NCI-H128 (cell line): ENCODE measurements around the gene ZNF587B.
"Not testable (repeated sequence)": the region's sequence is repeated elsewhere in the genome, so short reads cannot be mapped to it uniquely, and the experiment has no call there.

Experiments used
- DNase-seq: peaks from one replicate; lab custom pipeline; 2025; ENCODE audit not compliant: unreplicated experiment; lab: John Stamatoyannopoulos, UW

Gene ZNF587B

GRCh38 chr19:57818378-57818777 lies 11.7 kb upstream of the ZNF587B start:
- DNase-seq, result no peak

- peak; percentile 70 for DNase-seq
Observed at GRCh38 chr19:57819475-57820148, 10.5 kb upstream of the ZNF587B start.

- DNase-seq, result no peak
Observed at GRCh38 chr19:57820599-57820998, 9.5 kb upstream of the ZNF587B start.

GRCh38 chr19:57821095-57821494 lies 9.0 kb upstream of the ZNF587B start:
- DNase-seq, result not testable (repeated sequence)

GRCh38 chr19:57821501-57821900 lies 8.6 kb upstream of the ZNF587B start:
- DNase-seq, result not testable (repeated sequence)

GRCh38 chr19:57823155-57823554 lies 6.9 kb upstream of the ZNF587B start:
- not testable (repeated sequence) for DNase-seq

- DNase-seq, result not testable (repeated sequence)
Observed at GRCh38 chr19:57823608-57824007, 6.5 kb upstream of the ZNF587B start.

- DNase-seq, result no peak
Observed at GRCh38 chr19:57825511-57825910, 4.6 kb upstream of the ZNF587B start.

- DNase-seq, result no peak
Observed at GRCh38 chr19:57829316-57829715, 783 bp upstream of the ZNF587B start.

- not testable (repeated sequence) for DNase-seq
Observed at GRCh38 chr19:57836991-57837390, 6.9 kb downstream of the ZNF587B start.

GRCh38 chr19:57838622-57839191 lies 8.6 kb downstream of the ZNF587B start:
- DNase-seq, result not testable (repeated sequence)

- DNase-seq, result no peak
Observed at GRCh38 chr19:57841122-57841763, 11.1 kb downstream of the ZNF587B start.

- DNase-seq, result not testable (repeated sequence)
Observed at GRCh38 chr19:57847164-57847563, 17.1 kb downstream of the ZNF587B start.

- not testable (repeated sequence) for DNase-seq
Observed at GRCh38 chr19:57849162-57849665, 19.1 kb downstream of the ZNF587B start.

- DNase-seq, result peak; percentile 62
Observed at GRCh38 chr19:57849666-57850473, 19.8 kb downstream of the ZNF587B start, which contains the start of gene ZNF587. Gene ZNF587 (plus strand): TSS chr19:57849859. CDS start chr19:57850039, 180 bp downstream.

GRCh38 chr19:57850553-57851017 lies 20.5 kb downstream of the ZNF587B start:
- DNase-seq, result no peak

GRCh38 chr19:57851812-57852603 lies 21.9 kb downstream of the ZNF587B start:
- not testable (repeated sequence) for DNase-seq

GRCh38 chr19:57854117-57854516 lies 24.0 kb downstream of the ZNF587B start:
- DNase-seq, result not testable (repeated sequence)

- not testable (repeated sequence) for DNase-seq
Observed at GRCh38 chr19:57862351-57862750, 32.3 kb downstream of the ZNF587B start.

GRCh38 chr19:57867868-57868492 lies 37.9 kb downstream of the ZNF587B start:
- DNase-seq, result no peak
